Measurements from ENCODE around the gene MPO.

The MPO gene

GRCh38 chr17:58229384-58229783 lies 51.4 kb downstream of the MPO start:
- H3K27ac ChIP-seq, result no peak overlapping the region; the same call in 1 of the 2 replicates
- TF ChIP-seq CTCF (conservative IDR thresholded peaks at IDR 0.05) (no peak), ZFX (IDR thresholded peaks at IDR 0.05) (no peak)

- TF ChIP-seq CTCF (conservative IDR thresholded peaks at IDR 0.05), result no peak
- TF ChIP-seq ZFX (IDR thresholded peaks at IDR 0.05), result no peak
- no peak overlapping the region for H3K27ac ChIP-seq
These were observed 52.1 kb downstream of the MPO start for GRCh38 chr17:58228679-58229078.

GRCh38 chr17:58227733-58228132 lies 53.0 kb downstream of the MPO start:
- TF ChIP-seq ZFX (IDR thresholded peaks at IDR 0.05) (no peak), CTCF (conservative IDR thresholded peaks at IDR 0.05) (no peak)

GRCh38 chr17:58224315-58224714 lies 56.4 kb downstream of the MPO start:
- H3K27ac ChIP-seq, result no peak overlapping the region
- no peak for TF ChIP-seq ZFX (IDR thresholded peaks at IDR 0.05)

More at GRCh38 chr17:58227733-58228132, 53.0 kb downstream of the MPO start:
- H3K27ac ChIP-seq, result no peak overlapping the region

Data from C4-2B (cell line).